Endodermal cell (in vitro differentiated cells): Measurements from ENCODE around the gene KCNJ12. TPM values are rescaled to one million over a fixed set of nuclear protein-coding genes. Genes with fewer than 3 reads are reported as not detected.
"Not testable (repeated sequence)": the region's sequence is repeated elsewhere in the genome, so short reads cannot be mapped to it uniquely, and the experiment has no call there.

Source experiments
- DNase-seq: peaks from one replicate; pipeline ENCODE4 v3.0.0-alpha.2; 2017
- H3K27ac ChIP-seq: 2 replicates; pipeline ENCODE4 v1.5.1; 2013; ENCODE audit warnings: mild to moderate bottlenecking, low read depth, low read length, moderate library complexity
- H3K27me3 ChIP-seq: 2 replicates; pipeline ENCODE4 v1.6.1; 2013; ENCODE audit warnings: mild to moderate bottlenecking, low read length, moderate library complexity; ENCODE audit not compliant: insufficient read depth, control insufficient read depth, poor library complexity, severe bottlenecking
- H3K36me3 ChIP-seq: 2 replicates; pipeline ENCODE4 v1.7.0; 2013; ENCODE audit warnings: mild to moderate bottlenecking, low read length, moderate library complexity; ENCODE audit not compliant: control insufficient read depth, insufficient read depth
- H3K4me1 ChIP-seq: one replicate; pipeline ENCODE4 v1.7.0; 2013; ENCODE audit warnings: low read length; ENCODE audit not compliant: control insufficient read depth, insufficient read depth
- H3K4me3 ChIP-seq: 2 replicates; pipeline ENCODE4 v1.5.1; 2013; ENCODE audit warnings: mild to moderate bottlenecking, low read length, moderate library complexity
- H3K9ac ChIP-seq: 2 replicates; pipeline ENCODE4 v1.6.1; 2013; ENCODE audit warnings: mild to moderate bottlenecking, low read length, moderate library complexity; ENCODE audit not compliant: poor library complexity, severe bottlenecking; ENCODE audit errors: extremely low read depth
- H3K9me3 ChIP-seq: 2 replicates; pipeline ENCODE4 v1.6.1; 2013; ENCODE audit warnings: mild to moderate bottlenecking, low read length, moderate library complexity; ENCODE audit not compliant: control insufficient read depth
- H3K27ac Mint-ChIP-seq: 2 replicates; pipeline ENCODE4 v1.8.0; 2020; ENCODE audit warnings: mixed read lengths
- H3K27me3 Mint-ChIP-seq: 2 replicates; pipeline ENCODE4 v1.8.0; 2021; ENCODE audit warnings: mild to moderate bottlenecking, mixed read lengths; ENCODE audit not compliant: insufficient read depth
- H3K36me3 Mint-ChIP-seq: 2 replicates; pipeline ENCODE4 v1.8.0; 2020; ENCODE audit warnings: low read depth, mixed read lengths
- H3K4me1 Mint-ChIP-seq: 2 replicates; pipeline ENCODE4 v1.8.0; 2020; ENCODE audit warnings: mixed read lengths
- H3K4me3 Mint-ChIP-seq: 2 replicates; pipeline ENCODE4 v1.8.0; 2020; ENCODE audit warnings: mild to moderate bottlenecking, moderate library complexity, mixed read lengths
- H3K9me3 Mint-ChIP-seq: 2 replicates; pipeline ENCODE4 v1.8.0; 2020; ENCODE audit warnings: mild to moderate bottlenecking, mixed read lengths
- WGBS, 2 experiments: methylation state at CpG; one replicate each; pipeline versions ENCODE4 v1.1.5 to v1.1.7; 2013; ENCODE audit warnings: missing lambda C conversion rate in 2 of 2, mixed read lengths in 1 of 2; ENCODE audit not compliant: insufficient coverage in 1 of 2, insufficient read length in 1 of 2; 5-methylcytosine and 5-hydroxymethylcytosine counted together
- total RNA-seq, 2 donors: library from RNA; stranded (reverse); fragmentation: NEBNext Ultra II Directional in 1 of 2; extraction: Animal tissue kit (Norgen Biotek cat#: 25700) in 1 of 2; gene quantifications; 2 replicates in 1 of 2; 3 replicates in 1 of 2; pipeline ENCODE4 v1.2.1, GENCODE V29; 2021
- TF ChIP-seq, protein P1 (sequence below): fragments of 200-600 bp; sonication (generic); conservative IDR thresholded peaks from 2 replicates; pipeline ENCODE4 v1.5.0; 2021; ENCODE audit warnings: antibody characterized with exemption, mild to moderate bottlenecking

KCNJ12 gene
- total RNA-seq, 2 donors from 2014 or later, result 2.3 to 2.6 TPM

DNA sequence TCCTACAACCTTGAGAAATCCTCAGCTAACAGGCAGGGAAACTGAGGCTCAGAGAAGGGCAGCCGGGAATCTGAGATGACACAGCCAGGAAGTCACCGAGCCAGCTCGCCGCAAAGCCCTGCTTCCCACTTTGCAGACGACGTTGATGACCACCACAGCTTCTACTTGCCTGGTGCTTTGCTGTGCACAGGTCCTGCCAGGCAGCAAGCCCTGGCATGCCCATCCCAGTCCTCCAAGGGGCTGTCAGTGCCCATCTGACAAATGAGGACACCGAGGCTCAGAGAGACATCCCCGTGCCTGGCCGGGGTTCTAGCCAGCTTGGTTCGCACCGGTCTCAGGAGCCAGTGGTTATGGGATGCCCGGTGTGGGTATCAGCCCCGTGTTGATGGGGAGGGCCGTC, 20.1 kb downstream of the KCNJ12 start:
- TF ChIP-seq, protein P1, sequence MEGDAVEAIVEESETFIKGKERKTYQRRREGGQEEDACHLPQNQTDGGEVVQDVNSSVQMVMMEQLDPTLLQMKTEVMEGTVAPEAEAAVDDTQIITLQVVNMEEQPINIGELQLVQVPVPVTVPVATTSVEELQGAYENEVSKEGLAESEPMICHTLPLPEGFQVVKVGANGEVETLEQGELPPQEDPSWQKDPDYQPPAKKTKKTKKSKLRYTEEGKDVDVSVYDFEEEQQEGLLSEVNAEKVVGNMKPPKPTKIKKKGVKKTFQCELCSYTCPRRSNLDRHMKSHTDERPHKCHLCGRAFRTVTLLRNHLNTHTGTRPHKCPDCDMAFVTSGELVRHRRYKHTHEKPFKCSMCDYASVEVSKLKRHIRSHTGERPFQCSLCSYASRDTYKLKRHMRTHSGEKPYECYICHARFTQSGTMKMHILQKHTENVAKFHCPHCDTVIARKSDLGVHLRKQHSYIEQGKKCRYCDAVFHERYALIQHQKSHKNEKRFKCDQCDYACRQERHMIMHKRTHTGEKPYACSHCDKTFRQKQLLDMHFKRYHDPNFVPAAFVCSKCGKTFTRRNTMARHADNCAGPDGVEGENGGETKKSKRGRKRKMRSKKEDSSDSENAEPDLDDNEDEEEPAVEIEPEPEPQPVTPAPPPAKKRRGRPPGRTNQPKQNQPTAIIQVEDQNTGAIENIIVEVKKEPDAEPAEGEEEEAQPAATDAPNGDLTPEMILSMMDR, result no peak
- Histone ChIP-seq H3K27me3 (no peaks in the 10 kb centered on the region), H3K36me3 (no peaks in the 10 kb centered on the region), H3K9ac (no peak overlapping the region), H3K4me3 (no peak overlapping the region), H3K27ac (no peak overlapping the region), H3K9me3 (no peaks in the 10 kb centered on the region), H3K4me1 (peaks cover 7% of the 10 kb centered on the region)
- H3K36me3 Mint-ChIP-seq, result no peaks in the 10 kb centered on the region
- no peaks in the 10 kb centered on the region for H3K27me3 Mint-ChIP-seq
- DNase-seq, result no peak
- H3K27ac Mint-ChIP-seq, result no peak overlapping the region
- peaks cover 11% of the 10 kb centered on the region for H3K4me1 Mint-ChIP-seq
- 95 to 98% methylated on average over 7 to 14 of the region's 14 CpGs for WGBS, 2 experiments
- H3K9me3 Mint-ChIP-seq, result peaks cover 7% of the 10 kb centered on the region
- no peak overlapping the region for H3K4me3 Mint-ChIP-seq

DNA sequence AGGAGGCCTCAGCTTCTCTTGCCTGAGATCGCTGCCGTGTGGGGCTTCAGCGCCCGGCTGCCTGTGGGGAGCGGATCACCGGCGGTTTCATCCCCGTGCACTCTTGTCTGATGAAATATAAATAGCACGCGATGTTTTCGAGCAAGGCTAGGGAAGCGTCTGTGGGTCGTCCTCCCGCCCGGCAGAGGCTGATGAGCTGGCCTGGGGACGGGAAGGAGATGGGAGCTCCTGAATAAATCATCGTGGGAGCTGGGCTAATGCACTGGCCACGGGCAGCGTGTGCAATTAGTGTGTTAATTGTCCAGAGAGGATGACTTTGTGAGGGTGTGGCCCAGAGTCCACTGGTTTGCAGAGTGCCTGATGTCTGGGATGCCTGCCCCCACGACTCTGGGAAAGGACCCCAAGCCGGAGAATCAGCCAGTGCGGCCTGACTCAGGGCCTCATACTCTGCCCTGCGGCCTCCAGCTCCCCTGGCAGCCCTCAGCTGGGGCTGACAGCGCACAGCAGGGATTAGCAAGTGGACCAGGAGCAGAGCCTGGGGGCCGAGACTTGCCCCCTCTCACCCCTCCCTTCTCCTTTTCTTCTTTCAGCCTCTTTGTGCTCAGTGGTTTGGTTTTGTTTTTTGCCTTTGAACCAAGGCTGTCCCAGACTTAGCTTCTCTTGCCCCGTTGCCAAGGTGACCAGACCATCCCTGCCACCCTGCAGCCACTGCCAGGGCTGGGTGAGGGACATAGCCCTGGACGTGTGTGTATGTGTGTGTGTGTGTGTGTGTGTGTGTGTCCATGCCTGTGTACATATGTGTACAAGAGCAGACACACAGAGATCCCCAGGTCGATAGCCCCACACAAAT, 21.4 kb downstream of the KCNJ12 start:
- Histone ChIP-seq H3K27ac (peak overlapping the region; percentile 83), H3K4me3 (no peak overlapping the region), H3K36me3 (no peaks in the 10 kb centered on the region), H3K9me3 (no peaks in the 10 kb centered on the region), H3K9ac (no peak overlapping the region), H3K4me1 (peaks cover 7% of the 10 kb centered on the region), H3K27me3 (no peaks in the 10 kb centered on the region)
- Mint-ChIP-seq H3K4me3 (no peak overlapping the region), H3K4me1 (peaks cover 16% of the 10 kb centered on the region), H3K27me3 (no peaks in the 10 kb centered on the region), H3K9me3 (peaks cover 14% of the 10 kb centered on the region), H3K27ac (no peak overlapping the region), H3K36me3 (no peaks in the 10 kb centered on the region)
- TF ChIP-seq, protein P1, result no peak
- no peak for DNase-seq
- 82 to 88% methylated on average over 21 to 28 of the region's 28 CpGs for WGBS, 2 experiments

DNA sequence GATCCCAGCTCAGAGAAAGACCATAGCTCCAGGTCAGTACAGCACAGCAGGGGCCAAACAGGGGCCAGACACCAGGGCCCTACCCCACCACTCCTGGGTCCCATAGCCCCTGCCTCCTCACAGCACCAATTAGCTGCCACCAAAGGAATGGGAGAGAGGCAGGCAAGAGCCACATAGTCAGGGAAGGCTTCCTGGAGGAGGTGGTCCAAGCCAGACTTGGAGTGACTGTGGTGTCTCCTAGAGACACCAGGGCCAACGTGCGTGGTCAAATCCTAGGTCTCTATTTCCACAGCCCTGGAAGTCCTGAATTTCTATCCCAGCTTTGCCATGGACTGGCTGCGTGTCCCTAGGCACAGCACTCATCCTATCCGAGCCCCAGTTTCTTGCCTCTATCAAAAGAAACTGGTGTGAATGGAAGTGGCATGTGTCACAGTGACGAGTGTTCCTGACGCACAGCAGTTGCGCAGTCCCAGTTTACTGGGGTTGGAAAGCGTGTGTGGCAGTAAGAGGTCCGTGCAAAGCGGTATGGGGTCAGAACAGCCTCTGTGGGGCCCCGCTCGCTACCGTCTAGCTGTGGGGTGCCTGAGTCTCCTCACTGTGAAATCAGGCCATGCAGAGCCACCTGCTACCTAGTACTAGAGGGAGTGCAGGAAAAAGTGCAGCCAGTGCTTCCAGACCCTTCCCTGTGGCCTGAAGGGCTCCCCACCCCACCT, 23.5 kb downstream of the KCNJ12 start:
- no peaks in the 10 kb centered on the region for H3K36me3 Mint-ChIP-seq
- no peaks in the 10 kb centered on the region for H3K9me3 ChIP-seq
- TF ChIP-seq, protein P1, result no peak
- no peak overlapping the region for H3K4me3 Mint-ChIP-seq
- H3K27me3 Mint-ChIP-seq, result no peaks in the 10 kb centered on the region
- peaks cover 14% of the 10 kb centered on the region for H3K9me3 Mint-ChIP-seq
- 89 to 97% methylated on average over 9 to 13 of the region's 13 CpGs for WGBS, 2 experiments
- DNase-seq, result no peak
- no peak overlapping the region for H3K4me3 ChIP-seq
- no peaks in the 10 kb centered on the region for H3K36me3 ChIP-seq
- peaks cover 7% of the 10 kb centered on the region for H3K4me1 ChIP-seq
- no peak overlapping the region for H3K27ac Mint-ChIP-seq
- H3K9ac ChIP-seq, result no peak overlapping the region
- peaks cover 16% of the 10 kb centered on the region for H3K4me1 Mint-ChIP-seq
- H3K27ac ChIP-seq, result no peak overlapping the region
- H3K27me3 ChIP-seq, result no peaks in the 10 kb centered on the region

DNA sequence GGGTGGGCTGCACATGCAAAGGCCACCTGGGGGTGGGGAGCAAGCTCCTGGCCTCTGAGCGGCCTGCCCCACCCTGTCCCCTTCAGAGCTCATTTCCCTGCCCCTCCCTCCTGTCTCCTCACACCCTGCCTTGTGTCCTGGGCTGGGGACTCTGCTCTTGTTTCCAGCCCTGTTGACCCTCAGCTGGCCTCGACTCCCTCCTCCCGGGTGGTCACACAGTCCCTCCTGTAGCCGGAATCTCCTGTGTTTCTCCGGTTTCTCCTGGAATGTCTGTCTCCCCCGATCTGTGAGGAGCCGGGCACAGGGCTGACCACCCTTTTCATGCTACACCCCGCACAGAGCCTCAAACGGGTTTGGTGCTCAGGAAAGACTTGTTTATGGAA, 24.0 kb downstream of the KCNJ12 start:
- H3K4me3 Mint-ChIP-seq, H3K27ac Mint-ChIP-seq, H3K9me3 ChIP-seq, DNase-seq, H3K36me3 Mint-ChIP-seq, H3K36me3 ChIP-seq, H3K9ac ChIP-seq, H3K27ac ChIP-seq, H3K4me1 ChIP-seq, H3K4me3 ChIP-seq, H3K27me3 Mint-ChIP-seq, H3K27me3 ChIP-seq: not testable (repeated sequence)
- peaks cover 16% of the 10 kb centered on the region for H3K4me1 Mint-ChIP-seq
- 85 to 88% methylated on average over 3 to 7 of the region's 9 CpGs for WGBS, 2 experiments
- H3K9me3 Mint-ChIP-seq, result peaks cover 14% of the 10 kb centered on the region
